Retina (tissue), 1 donor: Measurements from ENCODE around the gene SP140.
"Not testable (repeated sequence)": the region's sequence is repeated elsewhere in the genome, so short reads cannot be mapped to it uniquely, and the experiment has no call there.

Experiments
- DNase-seq: peaks from one replicate; pipeline ENCODE4 v3.0.0-alpha.2; 2016

The SP140 gene

DNA sequence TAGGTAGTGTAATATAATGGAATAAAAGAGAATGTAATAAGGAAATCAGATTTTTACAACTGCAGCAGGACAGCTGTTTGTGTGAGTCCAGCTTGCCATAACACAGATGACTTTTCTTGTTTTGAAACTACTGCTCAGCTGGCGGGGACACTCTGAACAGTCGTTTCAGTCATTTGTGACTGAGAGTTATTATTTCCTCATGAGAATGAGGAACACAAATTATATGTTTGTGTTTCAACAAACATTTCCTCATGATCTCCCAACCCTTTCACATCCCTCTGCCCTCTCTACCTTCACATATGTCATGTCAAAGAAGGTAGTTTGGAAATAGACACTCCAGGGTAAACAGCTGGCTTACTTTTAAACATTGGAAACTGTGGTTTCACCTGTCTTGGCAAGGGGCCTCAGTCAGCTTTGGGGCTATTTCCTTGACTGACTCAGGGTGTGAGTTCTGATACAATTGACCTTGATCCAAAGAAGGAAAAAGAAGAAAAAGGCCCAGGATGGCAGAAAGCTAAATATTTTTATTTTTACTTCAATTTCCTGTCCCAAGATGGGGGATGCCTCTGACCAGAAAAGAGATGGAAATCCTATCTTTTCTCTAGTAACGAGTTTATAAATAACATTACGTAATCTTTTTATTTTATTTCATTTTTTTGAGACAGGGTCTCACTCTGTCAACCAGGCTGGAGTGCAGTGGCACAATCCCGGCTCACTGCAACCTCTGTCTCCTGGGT lies 102.0 kb downstream of the SP140 start:
- no peak for DNase-seq

DNA sequence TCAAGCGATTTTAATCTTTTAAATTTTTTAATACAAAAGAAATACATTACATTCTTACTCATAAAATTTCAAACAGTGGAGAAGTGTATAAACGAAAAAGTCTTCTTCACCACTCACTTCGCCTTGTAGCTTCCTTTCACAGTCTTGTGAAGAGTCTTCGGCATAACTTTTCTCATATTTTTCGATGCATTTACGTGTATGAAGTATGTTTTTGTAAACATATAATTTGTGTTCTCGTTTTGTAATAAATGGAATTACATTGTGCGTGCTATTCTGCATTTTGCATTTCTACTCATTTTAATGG lies 102.6 kb downstream of the SP140 start:
- DNase-seq: no peak

DNA sequence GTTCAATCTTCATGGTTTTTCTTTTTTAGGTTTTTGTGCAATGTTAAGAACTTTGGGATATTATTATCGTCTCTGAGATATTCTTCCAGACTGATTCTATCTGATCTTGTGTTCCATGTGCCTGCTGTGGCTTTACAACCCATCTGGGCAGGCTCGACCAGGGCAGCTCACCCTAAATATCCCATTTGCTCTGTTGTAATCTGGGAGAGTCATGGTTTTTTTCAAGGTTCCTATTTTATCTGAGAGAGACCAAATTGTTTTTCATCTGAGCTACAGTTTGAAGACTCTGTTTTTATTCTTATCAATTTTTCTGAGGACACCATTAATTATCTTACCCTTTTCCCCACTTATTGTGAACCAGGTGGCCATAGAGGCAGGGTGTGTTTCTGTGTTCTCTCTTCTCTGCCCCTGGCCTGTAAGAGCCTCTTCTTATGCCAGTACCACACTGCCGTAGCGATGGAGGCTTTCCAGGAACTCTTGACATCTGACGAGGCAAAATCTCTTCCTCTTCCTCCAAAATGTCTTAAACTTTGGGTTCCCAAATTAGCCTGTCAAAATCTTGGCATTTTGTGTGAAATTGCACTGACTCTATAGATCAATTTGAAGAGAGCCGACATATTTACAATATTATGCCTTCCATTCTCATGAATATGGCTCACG lies 104.5 kb downstream of the SP140 start:
- no peak for DNase-seq

DNA sequence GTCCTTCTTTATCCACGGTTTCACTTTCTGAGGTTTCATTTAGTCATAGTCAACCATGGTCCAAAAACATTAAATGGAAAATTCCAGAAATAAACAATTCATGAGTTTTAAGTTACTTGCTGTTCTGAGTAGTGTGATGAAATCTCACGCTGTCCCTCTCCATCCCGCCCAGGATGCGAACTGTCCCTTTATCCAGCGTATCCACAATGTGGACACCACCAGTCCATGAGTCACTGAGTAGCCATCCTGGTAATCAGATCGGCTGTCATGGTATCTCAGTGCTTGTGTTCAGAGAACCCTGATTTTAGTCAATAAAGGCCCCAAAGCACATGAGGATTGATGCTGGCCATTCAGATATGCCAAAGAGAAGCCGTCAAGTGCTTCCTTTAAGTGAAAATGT lies 105.2 kb downstream of the SP140 start:
- DNase-seq: no peak

DNA sequence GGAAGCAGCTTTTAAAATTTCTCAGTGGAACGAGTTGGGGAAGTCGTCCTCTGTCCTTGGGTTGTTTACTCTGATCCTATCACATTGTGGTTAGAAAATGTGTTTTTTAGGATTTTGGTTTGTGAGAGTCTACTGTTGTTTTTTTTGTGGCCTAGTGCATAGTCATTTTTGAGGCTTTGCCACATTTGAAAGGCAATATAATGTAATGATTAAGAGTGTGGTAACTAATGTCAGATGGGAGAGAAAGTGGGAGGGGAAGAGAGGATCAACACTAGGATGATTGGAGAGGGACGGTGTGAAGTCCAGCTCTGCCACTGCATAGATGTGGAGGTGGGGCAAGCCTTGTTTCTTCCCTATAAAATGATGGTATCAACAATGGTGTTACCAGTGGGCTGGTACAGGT lies 109.9 kb downstream of the SP140 start:
- no peak for DNase-seq

DNA sequence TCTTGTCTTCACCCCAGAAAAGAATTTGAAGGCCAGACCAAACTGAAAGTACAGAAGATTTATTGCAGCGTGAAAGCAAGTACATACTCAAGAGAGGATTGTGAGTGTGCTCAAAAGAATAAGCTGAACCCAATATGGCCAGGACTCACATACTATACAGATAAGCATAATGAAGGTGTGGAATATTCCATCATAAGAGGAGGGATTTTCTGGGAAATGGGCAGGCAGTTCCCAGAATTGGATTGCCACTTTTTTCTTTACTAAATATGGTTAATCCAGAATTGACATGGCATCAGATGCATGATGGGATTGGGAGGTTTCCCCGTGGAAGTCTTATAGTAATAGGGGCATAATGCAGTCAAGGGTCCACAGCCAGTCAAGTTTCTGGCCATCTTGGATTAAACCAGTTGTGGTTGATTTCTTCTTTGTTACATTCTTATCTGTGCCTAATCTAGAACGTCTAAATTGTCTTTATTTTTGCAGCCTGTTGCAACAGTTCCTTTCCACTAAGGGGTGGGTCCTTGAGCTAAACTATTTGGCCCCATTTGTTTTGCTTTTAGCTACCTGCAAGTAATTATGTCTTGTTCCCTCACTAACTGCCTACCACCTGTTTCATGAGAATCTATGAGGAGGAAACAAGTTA lies 110.4 kb downstream of the SP140 start:
- no peak for DNase-seq

DNA sequence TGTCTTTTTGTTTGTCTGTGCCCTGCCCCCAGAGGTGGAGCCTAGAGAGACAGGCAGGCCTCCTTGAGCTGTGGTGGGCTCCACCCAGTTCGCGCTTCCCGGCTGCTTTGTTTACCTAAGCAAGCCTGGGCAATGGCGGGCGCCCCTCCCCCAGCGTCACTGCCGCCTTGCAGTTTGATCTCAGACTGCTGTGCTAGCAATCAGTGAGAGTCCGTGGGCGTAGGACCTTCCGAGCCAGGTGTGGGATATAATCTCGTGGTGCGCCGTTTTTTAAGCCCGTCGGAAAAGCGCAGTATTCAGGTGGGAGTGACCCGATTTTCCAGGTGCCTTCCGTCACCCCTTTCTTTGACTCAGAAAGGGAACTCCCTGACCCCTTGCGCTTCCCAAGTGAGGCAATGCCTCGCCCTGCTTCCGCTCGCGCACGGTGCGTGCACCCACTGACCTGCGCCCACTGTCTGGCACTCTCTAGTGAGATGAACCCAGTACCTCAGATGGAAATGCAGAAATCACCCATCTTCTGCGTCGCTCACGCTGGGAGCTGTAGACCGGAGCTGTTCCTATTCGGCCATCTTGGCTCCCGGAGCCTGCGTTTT lies 116.5 kb downstream of the SP140 start:
- not testable (repeated sequence) for DNase-seq

DNA sequence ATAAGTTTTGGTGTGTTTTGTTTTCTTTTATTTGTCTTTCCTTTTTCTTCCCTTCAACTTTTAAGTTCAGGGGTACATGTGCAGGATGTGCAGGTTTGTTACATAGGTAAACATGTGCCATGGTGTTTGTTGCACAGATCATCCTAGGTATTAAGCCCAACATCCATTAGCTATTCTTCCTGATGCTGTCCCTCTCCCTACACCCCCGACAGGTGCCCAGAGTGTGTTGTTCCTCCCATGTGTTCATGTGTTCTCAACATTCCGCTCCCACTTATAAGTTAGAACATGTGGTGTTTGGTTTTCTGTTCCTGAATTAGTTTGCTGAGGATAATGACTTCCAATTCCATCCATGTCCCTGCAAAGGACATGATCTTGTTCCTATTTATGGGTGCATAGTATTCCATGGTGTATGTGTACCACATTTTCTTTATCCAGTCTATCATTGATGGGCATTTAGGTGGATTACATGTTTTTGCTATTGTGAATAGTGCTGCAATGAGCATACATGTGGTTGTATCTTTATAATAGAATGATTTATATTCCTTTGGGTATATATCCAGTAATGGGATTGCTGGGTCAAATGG lies 117.6 kb downstream of the SP140 start:
- DNase-seq: not testable (repeated sequence)

DNA sequence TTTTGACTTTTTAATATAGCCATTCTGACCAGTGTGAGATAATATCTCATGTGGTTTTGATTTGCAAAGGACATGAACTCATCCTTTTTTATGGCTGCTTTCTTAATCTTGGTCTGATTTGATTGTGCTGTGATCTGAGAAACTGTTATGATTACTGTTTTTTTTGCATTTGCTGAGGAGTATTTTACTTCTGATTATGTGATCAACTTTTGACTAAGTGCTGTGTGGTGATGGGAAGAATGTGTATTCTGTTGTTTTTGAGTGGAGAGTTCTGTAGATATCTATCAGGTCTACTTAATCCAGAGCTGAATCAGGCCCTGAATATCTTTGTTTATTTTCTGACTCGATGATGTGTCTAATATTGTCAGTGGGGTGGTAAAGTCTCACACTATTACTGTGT lies 118.2 kb downstream of the SP140 start:
- no peak for DNase-seq

DNA sequence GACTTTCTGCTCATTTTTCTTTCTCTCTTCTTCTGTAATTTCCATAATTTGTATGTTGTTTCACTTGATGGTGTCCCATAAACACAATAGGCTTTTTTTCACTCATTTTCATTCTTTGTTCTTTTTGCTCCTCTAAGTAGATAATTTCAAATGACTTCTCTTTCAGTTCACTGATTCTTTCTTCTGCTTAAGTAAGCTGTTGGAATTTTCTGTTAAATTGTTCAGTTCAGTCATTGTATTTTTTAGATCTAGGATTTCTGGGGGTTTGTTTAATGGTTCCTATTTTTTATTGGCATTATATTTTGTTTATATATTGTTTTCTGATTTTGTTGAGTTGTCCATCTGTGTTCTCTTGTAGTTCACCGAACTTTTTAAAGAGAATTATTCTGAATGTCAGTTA lies 120.9 kb downstream of the SP140 start:
- no peak for DNase-seq

DNA sequence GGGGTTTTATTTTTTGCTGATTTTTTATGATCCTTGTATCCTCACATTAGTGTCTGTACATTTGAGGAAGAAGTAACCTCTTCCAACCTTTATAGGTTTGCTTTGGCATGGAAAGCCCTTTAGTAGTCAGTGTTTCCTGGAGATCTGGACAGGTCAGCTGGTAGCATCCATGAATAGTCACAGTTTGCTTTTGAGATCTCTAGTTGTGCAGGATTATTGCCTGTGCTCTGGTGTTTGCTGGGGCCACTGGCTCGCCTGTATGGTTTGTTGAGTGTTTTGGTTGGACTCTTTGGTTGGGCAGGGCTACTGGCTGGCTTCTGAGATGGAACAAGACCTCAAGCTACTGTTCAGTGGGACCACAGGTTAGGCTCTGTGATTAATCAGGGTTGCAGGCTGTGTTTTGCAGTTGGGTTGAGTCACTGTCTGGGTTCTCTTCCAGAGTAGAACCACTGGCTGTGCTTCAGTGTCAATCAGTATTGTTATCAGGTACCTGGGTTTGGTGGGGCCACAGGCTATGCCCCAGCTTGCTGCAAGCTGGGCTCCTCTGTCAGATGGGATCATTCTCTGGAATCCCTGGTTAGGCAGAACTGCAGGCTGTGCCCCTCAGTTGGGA lies 121.5 kb downstream of the SP140 start:
- DNase-seq: no peak

DNA sequence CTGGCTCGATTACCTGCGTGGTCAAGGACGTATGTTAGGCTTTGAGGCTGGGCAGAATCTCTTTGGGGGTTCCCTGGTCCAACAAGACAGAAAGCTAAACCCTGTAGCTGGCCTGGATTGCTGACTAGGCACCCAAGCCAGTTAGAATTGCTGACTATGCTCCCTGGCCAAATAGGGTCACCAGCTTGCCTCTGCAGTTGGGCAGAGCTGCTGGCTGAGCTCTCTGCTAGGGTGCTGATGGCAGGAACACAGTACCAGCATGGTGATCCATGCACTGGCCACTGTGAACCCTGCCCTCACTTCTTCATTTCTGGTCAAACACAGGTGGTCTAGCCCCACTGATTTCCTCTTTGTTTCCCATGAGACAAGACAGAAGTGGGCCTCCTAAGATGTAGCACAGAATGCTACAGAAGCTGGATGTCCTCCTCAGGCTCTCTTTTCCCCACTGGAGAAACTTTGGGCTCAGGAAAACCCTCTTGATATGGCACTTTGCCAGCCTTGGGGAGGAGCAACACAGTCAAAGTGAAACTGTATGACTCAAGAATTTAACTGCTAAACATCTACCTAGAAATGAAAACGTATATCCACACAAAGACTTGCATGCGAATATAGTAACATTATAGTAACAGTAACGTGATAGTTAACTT lies 122.2 kb downstream of the SP140 start:
- no peak for DNase-seq

DNA sequence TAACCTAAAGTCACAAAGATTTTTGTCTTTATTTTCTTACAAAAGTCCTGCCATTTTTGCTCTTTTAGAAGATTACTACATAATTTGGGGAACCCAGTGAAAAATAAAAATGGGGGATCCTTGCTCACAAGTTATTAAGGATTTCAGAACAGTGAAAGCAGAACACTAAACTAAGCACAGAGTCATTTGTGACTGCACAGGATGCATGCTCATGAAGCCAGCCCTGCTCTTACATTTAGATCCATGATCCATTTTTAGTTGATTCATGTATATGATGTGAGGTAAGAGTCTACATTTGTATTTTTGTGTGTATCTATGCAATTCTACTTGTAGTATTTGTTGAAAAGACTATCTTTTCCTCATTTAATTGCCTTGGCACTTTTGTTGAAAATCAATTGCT lies 123.3 kb downstream of the SP140 start:
- no peak for DNase-seq

DNA sequence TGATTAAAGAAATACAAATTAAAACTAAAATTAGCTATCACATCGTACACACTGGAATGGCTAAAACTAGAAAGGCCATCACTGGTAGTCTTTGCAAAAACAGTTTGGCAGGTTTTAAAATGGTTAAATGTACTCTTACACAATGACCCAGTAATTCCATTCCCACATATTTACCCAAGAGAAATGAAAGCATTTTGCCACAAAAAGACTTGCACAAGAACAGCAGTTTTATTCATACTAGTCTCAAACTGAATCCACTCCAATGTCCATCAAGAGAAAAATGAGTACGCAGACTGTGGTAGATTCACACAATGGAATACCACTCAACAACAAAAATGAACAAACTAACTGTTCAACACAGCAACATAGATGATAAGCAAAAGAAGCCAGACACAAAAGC lies 130.5 kb downstream of the SP140 start:
- no peak for DNase-seq

DNA sequence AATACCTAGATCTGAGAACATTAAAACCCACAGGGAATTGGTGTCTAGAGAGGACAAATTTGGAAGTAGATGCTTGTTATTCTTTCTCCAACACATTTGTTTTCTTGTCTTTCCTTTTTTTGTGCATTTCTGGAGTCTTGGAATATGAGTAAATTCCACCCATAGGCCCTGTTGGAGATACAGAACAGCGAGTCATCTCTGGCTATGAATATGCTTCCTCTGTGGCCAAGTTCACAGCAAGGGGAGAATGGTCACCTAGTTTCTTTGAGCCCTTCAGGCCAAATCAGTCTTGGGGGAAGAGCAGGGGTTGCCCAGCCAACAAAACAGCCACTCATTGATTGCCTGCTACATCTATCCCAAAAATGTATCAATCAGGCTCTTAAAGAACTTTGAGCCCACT lies 132.8 kb downstream of the SP140 start:
- DNase-seq: no peak

DNA sequence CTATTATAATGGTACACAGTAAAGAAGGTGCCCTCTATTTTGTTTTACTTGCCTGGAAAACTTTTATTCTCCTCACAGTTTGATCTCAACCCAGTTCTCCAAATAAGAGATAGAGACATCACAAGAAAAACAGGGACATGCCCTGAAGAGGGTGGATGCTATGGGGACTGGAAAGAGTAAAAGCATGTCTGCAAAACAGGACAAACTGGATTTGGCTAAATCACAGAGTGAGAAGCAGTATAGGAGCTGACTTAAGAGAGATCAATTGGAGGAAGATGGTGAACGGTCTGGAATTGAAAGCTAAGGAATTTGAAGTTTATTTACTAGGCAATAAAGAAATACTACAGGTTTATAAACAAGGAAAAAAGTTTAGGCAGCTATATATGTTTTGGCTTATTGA lies 134.5 kb downstream of the SP140 start:
- DNase-seq: no peak

DNA sequence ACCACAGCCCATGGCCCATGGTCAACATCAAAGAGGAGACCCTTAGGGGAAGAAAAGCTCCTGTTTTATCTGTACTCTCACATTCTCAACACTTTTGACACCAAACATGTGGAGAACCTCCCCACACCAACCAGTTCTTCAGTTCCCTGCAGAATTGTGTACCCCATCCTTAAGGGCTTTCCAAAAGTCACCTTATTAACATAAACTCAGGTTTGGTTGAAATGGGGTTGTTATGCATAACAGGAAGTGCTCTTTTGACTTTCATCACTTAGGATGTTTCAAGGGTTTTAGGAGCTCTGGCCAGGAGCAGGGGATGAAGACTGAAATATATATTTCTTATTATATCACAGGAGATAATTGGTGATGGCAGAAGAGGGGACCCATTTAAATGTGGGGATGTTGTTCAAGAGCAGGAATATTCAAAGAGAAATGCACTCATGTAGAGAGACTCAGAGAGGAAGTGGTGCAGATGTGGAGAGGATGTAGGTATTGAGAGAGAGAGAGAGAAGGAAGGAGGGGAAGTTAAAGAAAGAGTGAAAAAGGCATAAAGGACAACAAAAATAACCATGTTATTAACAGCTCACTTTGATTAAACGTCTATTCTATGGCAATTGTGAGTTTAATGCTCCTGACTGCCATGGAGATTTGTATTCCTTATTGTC lies 136.6 kb downstream of the SP140 start:
- DNase-seq: no peak
